OCI-LY1 (cell line): ENCODE data around the gene HEYL.

Experiments used
- EZH2 ChIP-seq: fragments of 200-600 bp; sonication (generic), shearing (Covaris generic); IDR thresholded peaks from 2 replicates; pipeline ENCODE4 v1.8.0; 2017; ENCODE audit warnings: borderline replicate concordance, mixed run types, mild to moderate bottlenecking, antibody characterized with exemption, low read length, moderate library complexity, mixed read lengths
- TF ChIP-seq, protein P1 (sequence below): fragments of 200-600 bp; sonication (generic), shearing (Covaris generic); IDR thresholded peaks from 2 replicates; pipeline ENCODE4 v1.5.1; 2017; ENCODE audit warnings: mild to moderate bottlenecking, antibody characterized with exemption, low read length, moderate library complexity, mixed read lengths

DNA sequence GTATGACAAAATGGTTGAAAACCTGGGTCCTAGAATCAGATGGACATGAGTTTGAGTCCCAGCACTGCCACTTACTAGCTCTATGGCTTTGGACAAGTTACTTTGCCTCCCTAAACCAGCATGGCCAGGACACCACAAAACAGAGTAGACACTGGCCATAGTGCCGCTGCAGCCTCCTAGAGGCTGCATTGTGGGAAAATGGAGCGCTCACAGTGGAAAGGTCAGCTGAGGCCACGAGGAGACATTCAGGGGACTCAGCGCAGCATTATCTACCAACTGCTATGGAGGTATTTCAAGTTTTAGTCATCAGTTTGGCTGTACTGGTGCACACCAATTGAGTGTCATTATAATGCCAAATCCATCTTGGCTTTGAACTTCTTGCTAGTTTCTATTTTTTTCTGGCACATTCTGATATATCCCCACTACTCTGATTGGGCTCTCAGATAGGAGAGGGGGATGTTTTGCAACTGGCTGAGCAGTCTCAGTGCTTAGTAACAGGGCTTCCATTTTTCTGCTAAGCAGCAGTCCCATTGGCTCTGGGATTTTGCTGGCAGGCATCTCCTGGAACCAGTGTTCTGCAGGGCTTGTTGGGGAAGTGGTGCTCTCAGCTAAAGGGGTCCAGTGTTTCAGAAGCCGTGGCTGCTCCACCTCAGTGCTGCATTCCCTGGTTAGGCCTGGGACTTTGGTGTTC lies 16.3 kb upstream of the HEYL start:
- TF ChIP-seq, protein P1, sequence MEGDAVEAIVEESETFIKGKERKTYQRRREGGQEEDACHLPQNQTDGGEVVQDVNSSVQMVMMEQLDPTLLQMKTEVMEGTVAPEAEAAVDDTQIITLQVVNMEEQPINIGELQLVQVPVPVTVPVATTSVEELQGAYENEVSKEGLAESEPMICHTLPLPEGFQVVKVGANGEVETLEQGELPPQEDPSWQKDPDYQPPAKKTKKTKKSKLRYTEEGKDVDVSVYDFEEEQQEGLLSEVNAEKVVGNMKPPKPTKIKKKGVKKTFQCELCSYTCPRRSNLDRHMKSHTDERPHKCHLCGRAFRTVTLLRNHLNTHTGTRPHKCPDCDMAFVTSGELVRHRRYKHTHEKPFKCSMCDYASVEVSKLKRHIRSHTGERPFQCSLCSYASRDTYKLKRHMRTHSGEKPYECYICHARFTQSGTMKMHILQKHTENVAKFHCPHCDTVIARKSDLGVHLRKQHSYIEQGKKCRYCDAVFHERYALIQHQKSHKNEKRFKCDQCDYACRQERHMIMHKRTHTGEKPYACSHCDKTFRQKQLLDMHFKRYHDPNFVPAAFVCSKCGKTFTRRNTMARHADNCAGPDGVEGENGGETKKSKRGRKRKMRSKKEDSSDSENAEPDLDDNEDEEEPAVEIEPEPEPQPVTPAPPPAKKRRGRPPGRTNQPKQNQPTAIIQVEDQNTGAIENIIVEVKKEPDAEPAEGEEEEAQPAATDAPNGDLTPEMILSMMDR, result no peak
- no peak for TF ChIP-seq EZH2
